Testis (tissue), 3 donors: Measurements from ENCODE around the gene PPP1R18. TPM values are rescaled to one million over a fixed set of nuclear protein-coding genes. Genes with fewer than 3 reads are reported as not detected.
A peak's percentile ranks its signal among the peaks of the same experiment; 100 is the strongest.
"Not testable (repeated sequence)": the region's sequence is repeated elsewhere in the genome, so short reads cannot be mapped to it uniquely, and the experiment has no call there.

ENCODE experiments used
- DNase-seq: peaks from one replicate; pipeline ENCODE4 v3.0.0-alpha.2; 2019
- H3K27ac ChIP-seq, 2 donors: fragments of 200-600 bp; sonication (generic); one replicate each; pipeline ENCODE4 v1.5.1; 2019
- H3K27me3 ChIP-seq: fragments of 200-600 bp; sonication (generic); one replicate; pipeline ENCODE4 v1.5.1; 2019
- H3K36me3 ChIP-seq: fragments of 200-600 bp; sonication (generic); one replicate; pipeline ENCODE4 v1.5.1; 2017; ENCODE audit warnings: low read depth; ENCODE audit errors: missing control alignments
- H3K4me1 ChIP-seq: fragments of 200-600 bp; sonication (generic); one replicate; pipeline ENCODE4 v1.5.1; 2019
- H3K4me3 ChIP-seq, 2 donors: fragments of 200-600 bp; sonication (generic); one replicate each; pipeline ENCODE4 v1.5.1; 2017 to 2019
- H3K9me3 ChIP-seq: fragments of 200-600 bp; sonication (generic); one replicate; pipeline ENCODE4 v1.5.1; 2017
- POLR2A ChIP-seq: fragments of 450-650 bp; IDR thresholded peaks from one replicate; pipeline ENCODE4 v1.6.1; 2017; ENCODE audit warnings: antibody characterized with exemption, mild to moderate bottlenecking, moderate library complexity
- WGBS, 2 donors: methylation state at CpG; one replicate each; pipeline ENCODE4 v1.1.5; 2018; 5-methylcytosine and 5-hydroxymethylcytosine counted together
- intact Hi-C: fragments of 100-400 bp; cut with DNase I; formaldehyde crosslinking; loops from one replicate; pipeline ENCODE4 v1.15.1; 2023; ENCODE audit warnings: low total_unique reads
- polyA plus RNA-seq: library from polyadenylated mRNA; stranded (reverse); fragments of 350-450 nt; fragmentation: Illumina TruSeq; extraction: RNeasy Lipid Tissue Mini Kit (QIAGEN cat#74804); gene quantifications from one replicate; pipeline ENCODE4 v1.2.3, GENCODE V29; 2014; ENCODE audit warnings: low read depth, low replicate concordance; ENCODE audit not compliant: insufficient read depth
- total RNA-seq, 2 donors: library from RNA; depleted of rRNA; stranded (reverse); fragments of >200 nt; gene quantifications; one replicate each; pipeline ENCODE4 v1.2.3, GENCODE V29; 2016
- TF ChIP-seq, protein P1 (sequence below), 3 experiments: fragments of 450-650 bp in 2 of 3; fragments of 200-600 bp in 1 of 3; sonication (generic) in 1 of 3; IDR thresholded peaks; one replicate each; pipeline ENCODE4 v1.5.1; 2016 to 2019; ENCODE audit warnings: antibody characterized with exemption in 3 of 3, mild to moderate bottlenecking in 2 of 3, moderate library complexity in 1 of 3

The PPP1R18 gene
- total and polyA plus RNA-seq, 3 donors from 2014 or later = 9.0 to 24.9 (median 9.3) TPM

DNA sequence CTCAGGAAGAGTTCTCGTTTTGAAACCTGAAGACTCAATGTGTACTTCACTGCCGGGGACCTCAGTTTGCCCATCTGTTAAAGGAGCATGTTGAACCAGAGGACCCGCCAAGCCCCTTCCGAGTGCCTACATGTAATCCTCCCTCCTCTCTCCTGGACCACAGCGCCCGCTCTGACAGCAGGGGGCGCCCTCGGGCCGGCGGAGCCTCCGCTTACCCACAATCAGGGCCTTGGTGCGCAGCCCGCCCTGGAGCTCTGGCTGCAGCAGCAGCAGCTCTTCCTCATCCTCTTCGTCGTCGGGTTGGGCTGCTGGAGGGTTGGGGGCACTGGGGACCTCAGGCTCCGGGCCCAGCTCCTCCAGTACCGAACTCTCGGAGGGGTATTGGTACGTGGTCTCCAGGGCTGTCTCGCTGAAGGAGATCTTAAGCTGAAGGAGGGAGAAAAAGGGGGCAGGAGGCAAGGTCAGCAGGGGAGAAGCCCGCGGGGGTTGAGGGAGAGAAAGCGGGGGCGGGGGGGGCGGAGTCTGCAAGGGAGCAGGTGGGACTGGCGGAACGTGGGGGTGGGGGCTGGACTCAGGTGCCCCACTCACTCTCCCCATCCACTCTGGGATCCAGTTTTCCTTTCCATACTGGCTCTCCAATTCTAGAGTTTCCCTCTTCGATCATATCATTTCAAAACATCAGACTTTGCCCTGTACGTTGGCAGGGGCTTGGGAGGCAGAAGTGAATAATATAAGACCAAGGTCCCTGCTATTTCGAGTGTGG is 7.3 kb downstream of the PPP1R18 start:
- Histone ChIP-seq H3K4me1 (peaks cover 13% of the 10 kb centered on the region), H3K9me3 (no peaks in the 10 kb centered on the region), H3K27me3 (no peaks in the 10 kb centered on the region), H3K27ac (no peak overlapping the region), H3K36me3 (no peaks in the 10 kb centered on the region), H3K4me3 (peak overlapping the region in 1 of 2 donors; percentile 29)
- intact Hi-C loops = loop anchor here (2.0 kb wide), 1 partner anchor 44 kb away; no protein-coding TSS in a partner anchor
- no peak for TF ChIP-seq POLR2A
- TF ChIP-seq, protein P1, sequence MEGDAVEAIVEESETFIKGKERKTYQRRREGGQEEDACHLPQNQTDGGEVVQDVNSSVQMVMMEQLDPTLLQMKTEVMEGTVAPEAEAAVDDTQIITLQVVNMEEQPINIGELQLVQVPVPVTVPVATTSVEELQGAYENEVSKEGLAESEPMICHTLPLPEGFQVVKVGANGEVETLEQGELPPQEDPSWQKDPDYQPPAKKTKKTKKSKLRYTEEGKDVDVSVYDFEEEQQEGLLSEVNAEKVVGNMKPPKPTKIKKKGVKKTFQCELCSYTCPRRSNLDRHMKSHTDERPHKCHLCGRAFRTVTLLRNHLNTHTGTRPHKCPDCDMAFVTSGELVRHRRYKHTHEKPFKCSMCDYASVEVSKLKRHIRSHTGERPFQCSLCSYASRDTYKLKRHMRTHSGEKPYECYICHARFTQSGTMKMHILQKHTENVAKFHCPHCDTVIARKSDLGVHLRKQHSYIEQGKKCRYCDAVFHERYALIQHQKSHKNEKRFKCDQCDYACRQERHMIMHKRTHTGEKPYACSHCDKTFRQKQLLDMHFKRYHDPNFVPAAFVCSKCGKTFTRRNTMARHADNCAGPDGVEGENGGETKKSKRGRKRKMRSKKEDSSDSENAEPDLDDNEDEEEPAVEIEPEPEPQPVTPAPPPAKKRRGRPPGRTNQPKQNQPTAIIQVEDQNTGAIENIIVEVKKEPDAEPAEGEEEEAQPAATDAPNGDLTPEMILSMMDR (IDR thresholded peaks at IDR 0.05) = peak; percentile 91 to 95 (median 94)
- WGBS, 2 donors = 5 to 10% methylated on average over 13 to 30 of the region's 31 CpGs
- DNase-seq = peak; percentile 90

DNA sequence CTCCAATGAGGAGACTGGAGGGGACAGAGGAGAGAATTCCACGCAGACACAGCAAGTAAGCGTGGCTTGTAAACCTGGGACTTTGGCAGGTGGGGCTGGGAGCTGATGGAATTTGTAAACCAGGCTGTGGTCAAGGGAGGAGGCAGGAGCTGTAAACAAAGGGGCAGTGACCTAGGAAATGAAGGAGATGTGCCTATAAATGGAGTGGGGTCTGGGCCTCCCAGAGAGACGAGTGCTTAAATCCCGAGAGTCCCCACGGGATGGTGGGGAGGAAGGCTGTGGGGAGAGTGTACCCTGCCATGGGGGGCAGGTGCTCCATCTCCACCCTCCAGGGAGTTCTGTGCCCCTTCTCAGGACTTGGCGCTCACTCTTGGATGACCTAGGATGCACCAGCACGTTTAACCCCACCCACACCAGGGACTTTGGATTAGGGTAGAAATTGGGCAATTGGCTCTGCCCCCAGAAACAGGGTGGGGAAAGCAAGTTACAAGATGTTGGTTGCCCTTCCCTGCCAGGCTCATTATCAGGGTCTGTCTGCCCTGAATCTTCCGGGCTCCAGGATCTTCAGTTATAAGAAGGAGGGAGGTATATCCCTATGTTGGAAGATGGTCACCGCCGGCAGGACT is 9.7 kb downstream of the PPP1R18 start:
- intact Hi-C loops = no loop called here
- Histone ChIP-seq H3K4me1 (peaks cover 2% of the 10 kb centered on the region), H3K27ac (no peak overlapping the region), H3K36me3 (no peaks in the 10 kb centered on the region), H3K9me3 (no peaks in the 10 kb centered on the region), H3K4me3 (no peak overlapping the region), H3K27me3 (no peaks in the 10 kb centered on the region)
- DNase-seq = no peak
- no peak for TF ChIP-seq POLR2A
- TF ChIP-seq, protein P1 (IDR thresholded peaks at IDR 0.05) = no peak
- WGBS, 2 donors = 74 to 79% methylated on average over 7 to 10 of the region's 10 CpGs

DNA sequence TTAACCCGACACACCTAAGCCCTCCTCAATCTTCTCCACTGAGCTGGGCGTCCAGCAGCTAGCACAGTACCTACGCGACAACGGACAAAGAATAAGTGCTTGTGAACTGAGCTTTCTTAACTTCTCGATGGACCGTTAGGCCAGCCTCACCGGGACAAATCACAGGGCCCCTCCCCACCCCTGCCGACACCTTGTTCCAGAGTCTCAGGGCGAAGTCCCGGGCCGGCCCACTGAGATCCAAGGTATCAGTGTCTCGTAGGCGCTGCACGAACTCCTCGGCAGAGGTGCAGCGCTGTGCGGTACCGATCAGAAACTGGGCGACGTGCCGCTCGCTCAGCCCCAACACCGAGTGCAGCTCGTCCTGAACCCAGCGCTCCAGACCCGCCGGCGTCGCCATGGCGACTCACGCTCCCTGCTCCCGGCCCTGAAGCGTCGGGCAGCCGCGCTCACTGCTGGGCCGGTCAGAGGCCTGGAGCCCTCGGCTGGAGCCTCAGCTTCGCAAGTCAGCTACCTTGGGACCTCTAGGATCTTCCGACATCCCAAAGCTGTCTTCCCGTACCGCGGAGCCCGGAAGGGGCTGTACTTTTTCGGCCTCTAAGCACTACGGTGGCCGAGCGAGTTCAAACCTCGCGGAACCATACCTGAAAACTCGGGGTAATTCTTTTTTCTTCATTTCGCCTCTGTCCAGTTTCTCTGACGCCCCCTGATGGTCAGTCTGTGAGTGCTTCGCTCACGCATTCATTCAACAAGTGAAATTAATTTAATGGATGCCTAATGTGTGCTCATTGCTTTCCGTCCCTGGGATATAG is 13.8 kb downstream of the PPP1R18 start, which contains the start of gene DHX16:
Gene DHX16, minus strand, starts transcription at position 562 of the 809 bp plus-strand sequence. Its CDS starts 165 bp downstream, at position 397.
- TF ChIP-seq, protein P1 (IDR thresholded peaks at IDR 0.05) = peak; percentile 83 to 98 (median 96)
- TF ChIP-seq POLR2A = no peak

DNA sequence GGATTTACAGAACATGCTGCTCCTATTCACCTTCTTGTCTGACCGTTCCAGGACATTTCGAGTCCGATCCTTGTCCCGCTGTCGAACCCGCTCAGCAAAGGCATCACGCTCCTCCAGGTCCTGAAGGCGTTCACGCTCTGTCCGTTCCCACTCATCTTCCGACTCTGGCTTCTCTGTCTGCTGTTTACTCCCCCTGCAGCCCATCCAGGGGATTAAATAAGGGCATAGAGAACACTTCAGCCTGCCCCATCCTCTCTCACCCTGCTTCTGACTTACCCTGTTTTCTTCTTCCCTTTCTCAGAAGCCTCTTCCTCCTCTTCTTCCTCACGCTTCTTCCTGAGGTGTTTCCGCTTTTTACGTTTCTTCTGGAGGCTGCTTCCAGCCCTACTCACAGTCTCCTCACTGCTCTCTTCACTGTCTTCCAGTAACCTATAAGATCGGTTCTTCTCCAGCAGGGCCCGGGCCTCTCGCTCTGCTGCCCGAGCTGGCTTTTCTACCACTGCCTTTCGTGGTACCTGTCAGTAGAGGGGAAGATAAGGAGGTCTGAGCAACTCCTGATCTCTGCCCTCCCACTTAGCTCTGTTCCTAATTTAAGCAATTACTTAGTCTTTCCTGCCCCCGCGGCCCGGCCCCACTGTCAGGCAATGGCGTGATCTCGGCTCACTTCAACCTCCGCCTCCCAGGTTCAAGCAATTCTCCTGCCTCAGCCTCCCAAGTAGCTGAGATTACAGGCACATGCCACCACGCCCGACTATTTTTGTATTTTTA is 15.5 kb downstream of the PPP1R18 start:
- TF ChIP-seq, protein P1 (IDR thresholded peaks at IDR 0.05) = no peak
- 70 to 79% methylated on average over 27 of the region's 27 CpGs for WGBS, 2 donors
- no peaks in the 10 kb centered on the region for H3K36me3 ChIP-seq

More for the DNA sequence above, 13.8 kb downstream of the PPP1R18 start, which contains the start of gene DHX16:
- Histone ChIP-seq H3K36me3 (no peaks in the 10 kb centered on the region), H3K4me3 (peak within 1 kb of the TSS; percentile 86), H3K4me1 (peaks cover 12% of the 10 kb centered on the region), H3K9me3 (no peaks in the 10 kb centered on the region), H3K27ac (peak within 1 kb of the TSS; percentile 44 to 77), H3K27me3 (no peaks in the 10 kb centered on the region)
- intact Hi-C loops = no loop called here
- 0% methylated on average over 33 to 57 of the region's 57 CpGs for WGBS, 2 donors
- peak; percentile 97 for DNase-seq

DNA sequence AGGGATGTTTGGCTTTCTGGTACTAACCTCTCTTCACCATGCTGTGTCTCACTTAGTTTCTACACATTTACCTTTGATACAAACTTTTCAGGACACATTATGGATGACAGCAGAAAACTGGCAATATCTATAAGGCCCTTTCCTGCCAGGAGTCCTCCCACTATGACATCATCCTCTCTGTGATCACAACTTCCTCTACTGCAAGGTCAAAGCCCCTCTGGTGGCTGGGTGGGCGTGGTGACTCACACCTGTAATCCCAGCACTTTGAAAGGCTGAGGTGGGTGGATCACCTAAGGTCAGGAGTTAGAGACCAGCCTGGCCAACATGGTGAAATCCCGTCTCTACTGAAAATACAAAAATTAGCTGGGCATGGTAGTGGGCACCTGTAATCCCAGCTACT is 20.1 kb downstream of the PPP1R18 start:
- H3K27me3 ChIP-seq, H3K36me3 ChIP-seq, H3K9me3 ChIP-seq, H3K4me3 ChIP-seq, H3K4me1 ChIP-seq, intact Hi-C loops, DNase-seq, H3K27ac ChIP-seq: not testable (repeated sequence)
- WGBS, 2 donors = 83 to 84% methylated on average over 2 of the region's 2 CpGs

More for the DNA sequence above, 15.5 kb downstream of the PPP1R18 start:
- H3K4me3 ChIP-seq = no peak overlapping the region
- H3K4me1 ChIP-seq = peaks cover 12% of the 10 kb centered on the region
- H3K27me3 ChIP-seq = no peaks in the 10 kb centered on the region
- intact Hi-C loops = no loop called here
- H3K27ac ChIP-seq = no peak overlapping the region
- no peak for DNase-seq
- H3K9me3 ChIP-seq = no peaks in the 10 kb centered on the region
